Panc1 (cell line): ENCODE data around the gene MYF5. TPM values are rescaled to one million over a fixed set of nuclear protein-coding genes. Genes with fewer than 3 reads are reported as not detected.

Experiments used
- ATAC-seq: fragments of 200-7000 bp; cut with Tn5 transposase; 2 replicates; pipeline ENCODE4 v1.9.1; 2020; ENCODE audit warnings: mild to moderate bottlenecking, moderate library complexity
- BruUV-seq: library from RNA; stranded (reverse); fragments of 400-500 nt; replicated peaks from 2 replicates; lab custom pipeline; 2021; lab: Mats Ljungman, UMichigan
- CTCF ChIA-PET: fragments of 300-600 bp; sonication (Branson Sonifier 250); formaldehyde crosslinking; loops from one replicate; lab custom pipeline; 2022; ENCODE audit warnings: antibody characterized with exemption; lab: Charles Lee
- POLR2A ChIA-PET: fragments of 300-600 bp; sonication (Branson Sonifier 250); formaldehyde crosslinking; loops from one replicate; lab custom pipeline; 2022; ENCODE audit warnings: antibody characterized with exemption; lab: Charles Lee
- DNase-seq: peaks from one replicate; pipeline ENCODE4 v3.0.0-alpha.2; 2010; ENCODE audit warnings: low read depth, low spot score
- H3K27ac ChIP-seq: 2 replicates; pipeline ENCODE4 v1.5.1; 2011; ENCODE audit warnings: mild to moderate bottlenecking, low read length, inconsistent platforms
- H3K27me3 ChIP-seq: fragments of 200-500 bp; sonication (Bioruptor generic); 2 replicates; pipeline ENCODE4 v1.6.0; 2014; ENCODE audit warnings: low read length, inconsistent platforms; ENCODE audit not compliant: control insufficient read depth, insufficient read depth
- H3K36me3 ChIP-seq: fragments of 200-500 bp; sonication (Bioruptor generic); 2 replicates; pipeline ENCODE4 v1.5.1; 2014; ENCODE audit warnings: inconsistent platforms, mild to moderate bottlenecking, low read length, moderate library complexity; ENCODE audit not compliant: control insufficient read depth, insufficient read depth
- H3K4me1 ChIP-seq: 2 replicates; pipeline ENCODE4 v1.5.1; 2011; ENCODE audit warnings: inconsistent platforms, mild to moderate bottlenecking, low read length, moderate library complexity; ENCODE audit not compliant: control insufficient read depth, insufficient read depth
- H3K4me3 ChIP-seq, 2 experiments: 2 replicates each; pipeline ENCODE4 v1.5.1; 2011 to 2012; ENCODE audit warnings: low read depth in 2 of 2, low read length in 2 of 2, mild to moderate bottlenecking in 2 of 2, inconsistent platforms in 1 of 2, moderate library complexity in 1 of 2
- H3K9me3 ChIP-seq: fragments of 200-500 bp; sonication (Bioruptor generic); 2 replicates; pipeline ENCODE4 v1.5.1; 2014; ENCODE audit warnings: low read depth, mild to moderate bottlenecking, inconsistent platforms, low read length, moderate library complexity; ENCODE audit not compliant: control insufficient read depth, insufficient read depth
- POLR2AphosphoS5 ChIP-seq: IDR thresholded peaks from 2 replicates; pipeline ENCODE4 v1.6.1; 2012; ENCODE audit warnings: mild to moderate bottlenecking, low read depth, low read length, moderate library complexity
- SIN3A ChIP-seq: IDR thresholded peaks from 2 replicates; pipeline ENCODE4 v1.6.1; 2012; ENCODE audit warnings: low read depth, mild to moderate bottlenecking, low read length, moderate library complexity, borderline replicate concordance; ENCODE audit not compliant: insufficient read depth
- TCF7L2 ChIP-seq: IDR thresholded peaks from 2 replicates; pipeline ENCODE4 v1.6.1; 2011; ENCODE audit warnings: mild to moderate bottlenecking, low read depth, low read length, inconsistent platforms
- in situ Hi-C: cut with HindIII; loops from 2 replicates; pipeline ENCODE4 v1.10.0; 2016; ENCODE audit warnings: low sequenced_read_pairs, low pct_unique_long_range_greater_than_20kb
- intact Hi-C: fragments of 100-400 bp; cut with micrococcal nuclease; formaldehyde crosslinking; loops from one replicate; pipeline ENCODE4 v1.10.0; 2022; ENCODE audit not compliant: unreplicated experiment
- total RNA-seq: library from RNA; stranded (reverse); gene quantifications from one replicate; pipeline ENCODE4 v1.2.1, GENCODE V29; 2021; ENCODE audit not compliant: unreplicated experiment
- TF ChIP-seq, protein P1 (sequence below), 2 experiments: IDR thresholded peaks; 2 replicates each; pipeline ENCODE4 v1.6.1; 2011 to 2012; ENCODE audit warnings: low read depth in 2 of 2, control low read depth in 1 of 2, low read length in 1 of 2, mild to moderate bottlenecking in 1 of 2, moderate library complexity in 1 of 2; ENCODE audit not compliant: insufficient read depth in 1 of 2
- TF ChIP-seq, protein P2 (sequence below): fragments of 450-650 bp; IDR thresholded peaks from 2 replicates; pipeline ENCODE4 v1.5.1; 2017; ENCODE audit warnings: mild to moderate bottlenecking

MYF5 gene
- total RNA-seq, 1 experiment from 2014 or later: not detected

DNA sequence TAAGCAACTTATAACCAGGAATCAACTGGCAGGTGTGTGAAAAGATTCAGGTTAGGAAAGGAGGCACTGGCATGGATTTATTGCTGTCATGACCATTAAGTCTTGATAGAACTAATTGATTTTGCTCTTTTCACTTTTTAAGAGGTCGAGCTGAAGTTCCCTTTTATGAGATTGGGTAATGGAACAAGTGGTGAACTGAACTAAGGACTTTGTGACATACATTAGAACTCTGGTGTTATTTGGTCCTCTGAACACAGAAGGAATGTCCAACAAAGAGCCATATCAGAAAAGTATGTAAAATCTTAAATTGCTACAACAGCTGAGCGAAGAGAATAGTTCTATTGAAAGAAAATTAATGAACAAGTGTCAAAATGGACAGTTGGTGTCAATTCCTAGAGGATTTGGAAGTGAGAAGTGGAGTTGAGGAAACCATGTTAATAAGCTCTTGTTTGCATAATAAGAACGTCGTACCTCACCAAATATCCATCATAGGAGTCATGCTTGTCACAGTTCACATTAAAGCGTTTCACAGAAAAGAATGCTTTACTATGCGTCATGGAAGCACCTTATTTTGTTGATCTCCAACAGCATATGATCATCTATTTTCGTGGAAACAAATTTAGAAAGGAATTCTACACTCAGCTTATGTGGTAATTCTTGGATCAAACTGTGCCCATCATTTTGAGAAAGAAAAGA lies 17.7 kb upstream of the MYF5 start:
- no peak overlapping the region for H3K4me3 ChIP-seq
- H3K4me1 ChIP-seq: no peaks in the 10 kb centered on the region
- no TSS peak for BruUV-seq
- ChIA-PET CTCF (no interaction called here), POLR2A (no interaction called here)
- ATAC-seq (no peak), DNase-seq (no peak)
- intact Hi-C loops: no loop called here
- no peaks in the 10 kb centered on the region for H3K9me3 ChIP-seq
- H3K27me3 ChIP-seq: no peaks in the 10 kb centered on the region
- no peak overlapping the region for H3K27ac ChIP-seq
- no peaks in the 10 kb centered on the region for H3K36me3 ChIP-seq
- in situ Hi-C loops: no loop called here
- TF ChIP-seq SIN3A (no peak), TCF7L2 (no peak), POLR2AphosphoS5 (no peak)
- TF ChIP-seq, protein P1, sequence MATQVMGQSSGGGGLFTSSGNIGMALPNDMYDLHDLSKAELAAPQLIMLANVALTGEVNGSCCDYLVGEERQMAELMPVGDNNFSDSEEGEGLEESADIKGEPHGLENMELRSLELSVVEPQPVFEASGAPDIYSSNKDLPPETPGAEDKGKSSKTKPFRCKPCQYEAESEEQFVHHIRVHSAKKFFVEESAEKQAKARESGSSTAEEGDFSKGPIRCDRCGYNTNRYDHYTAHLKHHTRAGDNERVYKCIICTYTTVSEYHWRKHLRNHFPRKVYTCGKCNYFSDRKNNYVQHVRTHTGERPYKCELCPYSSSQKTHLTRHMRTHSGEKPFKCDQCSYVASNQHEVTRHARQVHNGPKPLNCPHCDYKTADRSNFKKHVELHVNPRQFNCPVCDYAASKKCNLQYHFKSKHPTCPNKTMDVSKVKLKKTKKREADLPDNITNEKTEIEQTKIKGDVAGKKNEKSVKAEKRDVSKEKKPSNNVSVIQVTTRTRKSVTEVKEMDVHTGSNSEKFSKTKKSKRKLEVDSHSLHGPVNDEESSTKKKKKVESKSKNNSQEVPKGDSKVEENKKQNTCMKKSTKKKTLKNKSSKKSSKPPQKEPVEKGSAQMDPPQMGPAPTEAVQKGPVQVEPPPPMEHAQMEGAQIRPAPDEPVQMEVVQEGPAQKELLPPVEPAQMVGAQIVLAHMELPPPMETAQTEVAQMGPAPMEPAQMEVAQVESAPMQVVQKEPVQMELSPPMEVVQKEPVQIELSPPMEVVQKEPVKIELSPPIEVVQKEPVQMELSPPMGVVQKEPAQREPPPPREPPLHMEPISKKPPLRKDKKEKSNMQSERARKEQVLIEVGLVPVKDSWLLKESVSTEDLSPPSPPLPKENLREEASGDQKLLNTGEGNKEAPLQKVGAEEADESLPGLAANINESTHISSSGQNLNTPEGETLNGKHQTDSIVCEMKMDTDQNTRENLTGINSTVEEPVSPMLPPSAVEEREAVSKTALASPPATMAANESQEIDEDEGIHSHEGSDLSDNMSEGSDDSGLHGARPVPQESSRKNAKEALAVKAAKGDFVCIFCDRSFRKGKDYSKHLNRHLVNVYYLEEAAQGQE (IDR thresholded peaks at IDR 0.05; ENCODE audit: insufficient read depth in 1 of 2, low read depth in 2 of 2, low read length in 1 of 2): no peak

DNA sequence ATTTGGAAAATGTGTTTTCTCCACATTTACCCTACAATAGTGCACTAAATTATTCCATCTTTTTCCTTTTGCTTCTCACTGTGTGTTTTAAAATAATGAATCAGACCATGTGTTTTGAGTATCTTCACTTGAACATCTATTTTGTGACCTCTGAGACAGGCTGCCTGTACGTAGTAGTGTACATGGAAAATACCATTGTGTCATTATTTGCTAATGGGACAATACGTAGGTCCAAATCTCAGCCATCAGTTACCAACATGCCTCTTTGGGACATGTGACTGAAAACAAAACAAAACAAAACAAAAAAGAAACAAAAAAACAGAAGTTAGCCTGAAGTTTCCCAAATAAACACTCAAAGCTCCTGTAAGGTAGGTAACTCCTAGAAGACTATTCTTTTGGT lies 16.4 kb upstream of the MYF5 start:
- in situ Hi-C loops: no loop called here
- DNase-seq (no peak), ATAC-seq (no peak)
- BruUV-seq: no TSS peak
- Histone ChIP-seq H3K36me3 (no peaks in the 10 kb centered on the region), H3K9me3 (no peaks in the 10 kb centered on the region), H3K27me3 (no peaks in the 10 kb centered on the region), H3K27ac (no peak overlapping the region), H3K4me1 (no peaks in the 10 kb centered on the region), H3K4me3 (no peak overlapping the region)
- intact Hi-C loops: no loop called here
- POLR2A ChIA-PET: no interaction called here
- TF ChIP-seq TCF7L2: no peak
- TF ChIP-seq, protein P2, sequence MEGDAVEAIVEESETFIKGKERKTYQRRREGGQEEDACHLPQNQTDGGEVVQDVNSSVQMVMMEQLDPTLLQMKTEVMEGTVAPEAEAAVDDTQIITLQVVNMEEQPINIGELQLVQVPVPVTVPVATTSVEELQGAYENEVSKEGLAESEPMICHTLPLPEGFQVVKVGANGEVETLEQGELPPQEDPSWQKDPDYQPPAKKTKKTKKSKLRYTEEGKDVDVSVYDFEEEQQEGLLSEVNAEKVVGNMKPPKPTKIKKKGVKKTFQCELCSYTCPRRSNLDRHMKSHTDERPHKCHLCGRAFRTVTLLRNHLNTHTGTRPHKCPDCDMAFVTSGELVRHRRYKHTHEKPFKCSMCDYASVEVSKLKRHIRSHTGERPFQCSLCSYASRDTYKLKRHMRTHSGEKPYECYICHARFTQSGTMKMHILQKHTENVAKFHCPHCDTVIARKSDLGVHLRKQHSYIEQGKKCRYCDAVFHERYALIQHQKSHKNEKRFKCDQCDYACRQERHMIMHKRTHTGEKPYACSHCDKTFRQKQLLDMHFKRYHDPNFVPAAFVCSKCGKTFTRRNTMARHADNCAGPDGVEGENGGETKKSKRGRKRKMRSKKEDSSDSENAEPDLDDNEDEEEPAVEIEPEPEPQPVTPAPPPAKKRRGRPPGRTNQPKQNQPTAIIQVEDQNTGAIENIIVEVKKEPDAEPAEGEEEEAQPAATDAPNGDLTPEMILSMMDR: no peak
- CTCF ChIA-PET: no interaction called here

DNA sequence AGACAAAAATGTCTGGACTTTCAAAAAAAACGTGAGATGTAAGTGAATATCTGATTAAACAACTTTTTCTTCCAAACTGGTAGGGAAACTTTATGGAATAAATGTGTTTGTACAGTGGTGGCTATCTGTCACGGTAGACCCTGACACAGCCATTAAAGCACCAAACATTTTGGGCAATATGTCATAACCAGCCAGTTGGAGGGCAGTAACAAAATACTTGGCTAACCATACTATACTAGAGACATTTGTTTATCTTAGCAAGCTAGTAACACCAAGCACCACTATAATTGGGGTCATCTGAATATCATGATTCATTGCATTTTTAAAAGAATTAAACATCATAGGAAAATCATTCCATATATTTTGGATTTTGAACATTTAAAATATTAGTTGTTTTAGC lies 15.3 kb upstream of the MYF5 start:
- ChIA-PET POLR2A (no interaction called here), CTCF (no interaction called here)
- Histone ChIP-seq H3K27ac (no peak overlapping the region), H3K4me1 (no peaks in the 10 kb centered on the region), H3K36me3 (no peaks in the 10 kb centered on the region), H3K27me3 (no peaks in the 10 kb centered on the region), H3K4me3 (no peak overlapping the region), H3K9me3 (no peaks in the 10 kb centered on the region)
- DNase-seq: no peak
- no peak for ATAC-seq
- no peak for TF ChIP-seq SIN3A
- TF ChIP-seq, protein P1 (IDR thresholded peaks at IDR 0.05; ENCODE audit: insufficient read depth in 1 of 2, low read depth in 2 of 2, low read length in 1 of 2): no peak
- TF ChIP-seq TCF7L2: no peak
- TF ChIP-seq, protein P2: no peak
- BruUV-seq: no TSS peak
- intact Hi-C loops (no loop called here), in situ Hi-C loops (no loop called here)
